ENCODE results near the gene SDHA.

DNA sequence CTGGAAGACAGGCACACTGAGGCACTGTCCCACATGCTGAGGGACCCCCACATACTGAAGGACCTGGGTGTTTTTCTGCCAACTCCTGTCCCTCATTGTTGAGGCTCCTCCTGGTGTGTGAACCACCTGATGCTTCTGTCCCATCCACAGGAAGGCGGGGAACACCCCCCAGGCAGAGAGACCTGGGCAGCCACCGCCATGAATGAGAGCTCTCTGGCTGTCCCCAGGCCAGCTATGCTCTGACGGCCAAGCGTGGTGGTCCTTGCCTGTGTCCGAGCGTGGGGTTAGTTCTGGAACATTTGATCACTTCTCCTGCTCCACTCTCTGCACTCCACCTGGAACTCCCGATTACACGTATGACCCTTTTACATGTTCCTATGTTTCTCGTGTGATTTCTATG lies 38.7 kb upstream of the SDHA start:
- TF ChIP-seq, protein P1, sequence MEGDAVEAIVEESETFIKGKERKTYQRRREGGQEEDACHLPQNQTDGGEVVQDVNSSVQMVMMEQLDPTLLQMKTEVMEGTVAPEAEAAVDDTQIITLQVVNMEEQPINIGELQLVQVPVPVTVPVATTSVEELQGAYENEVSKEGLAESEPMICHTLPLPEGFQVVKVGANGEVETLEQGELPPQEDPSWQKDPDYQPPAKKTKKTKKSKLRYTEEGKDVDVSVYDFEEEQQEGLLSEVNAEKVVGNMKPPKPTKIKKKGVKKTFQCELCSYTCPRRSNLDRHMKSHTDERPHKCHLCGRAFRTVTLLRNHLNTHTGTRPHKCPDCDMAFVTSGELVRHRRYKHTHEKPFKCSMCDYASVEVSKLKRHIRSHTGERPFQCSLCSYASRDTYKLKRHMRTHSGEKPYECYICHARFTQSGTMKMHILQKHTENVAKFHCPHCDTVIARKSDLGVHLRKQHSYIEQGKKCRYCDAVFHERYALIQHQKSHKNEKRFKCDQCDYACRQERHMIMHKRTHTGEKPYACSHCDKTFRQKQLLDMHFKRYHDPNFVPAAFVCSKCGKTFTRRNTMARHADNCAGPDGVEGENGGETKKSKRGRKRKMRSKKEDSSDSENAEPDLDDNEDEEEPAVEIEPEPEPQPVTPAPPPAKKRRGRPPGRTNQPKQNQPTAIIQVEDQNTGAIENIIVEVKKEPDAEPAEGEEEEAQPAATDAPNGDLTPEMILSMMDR (IDR thresholded peaks at IDR 0.05), result no peak
- no peak for TF ChIP-seq POLR2AphosphoS5 (IDR thresholded peaks at IDR 0.05)

All from esophagus muscularis mucosa (tissue), 3 donors.